IMR-90 (cell line): ENCODE data around the gene SAP30BP.

Experiments used
- CEBPB ChIP-seq: IDR thresholded peaks from 2 replicates; pipeline ENCODE4 v1.6.1; 2012; ENCODE audit warnings: low read depth, low read length, improper control_type of control experiment
- CTCF ChIP-seq: conservative IDR thresholded peaks from 2 replicates; pipeline ENCODE4 v1.5.1; 2012; ENCODE audit warnings: mild to moderate bottlenecking, low read depth, low read length, improper control_type of control experiment
- ELK1 ChIP-seq: fragments of 150-350 bp; IDR thresholded peaks from 2 replicates; pipeline ENCODE4 v1.6.1; 2016; ENCODE audit warnings: low read depth, mild to moderate bottlenecking, low read length, moderate library complexity, borderline replicate concordance
- FOS ChIP-seq: fragments of 150-350 bp; IDR thresholded peaks from 2 replicates; pipeline ENCODE4 v1.6.1; 2016; ENCODE audit warnings: low read depth, low read length
- MAFK ChIP-seq: IDR thresholded peaks from 2 replicates; pipeline ENCODE4 v1.6.1; 2012; ENCODE audit warnings: low read depth, low read length, improper control_type of control experiment
- MAZ ChIP-seq: IDR thresholded peaks from 2 replicates; pipeline ENCODE4 v1.6.1; 2012; ENCODE audit warnings: low read depth, mild to moderate bottlenecking, low read length, improper control_type of control experiment, moderate library complexity, borderline replicate concordance
- MXI1 ChIP-seq: IDR thresholded peaks from 2 replicates; pipeline ENCODE4 v1.6.1; 2012; ENCODE audit warnings: low read depth, mild to moderate bottlenecking, low read length, moderate library complexity, borderline replicate concordance
- NFE2L2 ChIP-seq: fragments of 150-350 bp; IDR thresholded peaks from 2 replicates; pipeline ENCODE4 v1.6.1; 2016; ENCODE audit warnings: low read depth, mild to moderate bottlenecking, low read length
- POLR2A ChIP-seq: IDR thresholded peaks from 2 replicates; pipeline ENCODE4 v1.6.1; 2012; ENCODE audit warnings: mild to moderate bottlenecking, low read depth, low read length
- RAD21 ChIP-seq: IDR thresholded peaks from 2 replicates; pipeline ENCODE4 v1.6.1; 2012; ENCODE audit warnings: low read length, improper control_type of control experiment
- RCOR1 ChIP-seq: IDR thresholded peaks from 2 replicates; pipeline ENCODE4 v1.6.1; 2012; ENCODE audit warnings: mild to moderate bottlenecking, low read length, improper control_type of control experiment; ENCODE audit not compliant: insufficient replicate concordance
- SMC3 ChIP-seq: fragments of 150-350 bp; IDR thresholded peaks from 2 replicates; pipeline ENCODE4 v1.6.1; 2016; ENCODE audit warnings: low read depth, mild to moderate bottlenecking, antibody characterized with exemption, low read length, moderate library complexity
- USF2 ChIP-seq: fragments of 150-350 bp; IDR thresholded peaks from 2 replicates; pipeline ENCODE4 v1.6.1; 2017; ENCODE audit warnings: mild to moderate bottlenecking, antibody characterized with exemption, low read length, low read depth

- TF ChIP-seq MAFK (no peak), POLR2A (no peak), USF2 (peak; percentile 97), NFE2L2 (no peak), CTCF (peak; percentile 75), FOS (no peak), SMC3 (0 out of 2 replicates have a peak, but pooled peaks have one; percentile 20), MAZ (peak; percentile 85; the same call in 1 of the 2 replicates), RCOR1 (no peak), RAD21 (peak; percentile 50), CEBPB (no peak), ELK1 (no peak), MXI1 (no peak)
Measured at GRCh38 chr17:75753514-75754377, 86.6 kb downstream of the SAP30BP start.
